Measurements from ENCODE around the gene MSH3. TPM values are rescaled to one million over a fixed set of nuclear protein-coding genes. Genes with fewer than 3 reads are reported as not detected.

MSH3 gene
- polyA plus RNA-seq, 1 of the 3 experiments (the other 2 are of a cell fraction) = 3.5 TPM

GRCh38 chr5:80806929-80807328 is 152.5 kb downstream of the MSH3 start:
- no peaks in the 10 kb centered on the region for H3K4me1 ChIP-seq (ENCODE audit: control insufficient read depth in 1 of 2, insufficient read depth in 2 of 2, low read depth in 1 of 2, low read length in 1 of 2)
- no peak overlapping the region for H3K27ac ChIP-seq (ENCODE audit: low read depth in 2 of 2, low read length in 1 of 2)
- ChIA-PET POLR2A (no interaction called here), CTCF (interaction anchor here (1.0 kb wide), 1 partner anchor 153 kb away, joined by 3 read pairs; the partner anchor contains the start of gene RASGRF2)
- no peaks in the 10 kb centered on the region for H3K27me3 ChIP-seq (ENCODE audit: insufficient read depth)
- H2AFZ ChIP-seq (ENCODE audit: low read depth) = no peak overlapping the region
- no peak overlapping the region for H3K4me2 ChIP-seq
- no peak overlapping the region for H3K9ac ChIP-seq
- no peak overlapping the region for H3K4me3 ChIP-seq (ENCODE audit: low read depth in 2 of 2, low read length in 1 of 2)
- H3K36me3 ChIP-seq (replicated peaks in 1 of 2; ENCODE audit: control insufficient read depth in 1 of 2, insufficient read depth in 2 of 2, low read length in 1 of 2) = peaks cover 13 to 28% of the 10 kb centered on the region in 2 experiments
- DNase-seq = no peak
- no peaks in the 10 kb centered on the region for H3K79me2 ChIP-seq (ENCODE audit: insufficient read depth)
- H3F3A ChIP-seq (replicated peaks; ENCODE audit: insufficient read depth) = no peaks in the 10 kb centered on the region
- TF ChIP-seq RXRA (IDR thresholded peaks at IDR 0.05; ENCODE audit: borderline replicate concordance, low read depth) (no peak), MEF2A (IDR thresholded peaks at IDR 0.05; ENCODE audit: borderline replicate concordance, low read depth) (no peak), ELF1 (IDR thresholded peaks at IDR 0.05) (no peak), CTCF (IDR thresholded peaks at IDR 0.05) (no peak), JUND (IDR thresholded peaks at IDR 0.05) (no peak), REST (IDR thresholded peaks at IDR 0.05; ENCODE audit: low read depth, low read length) (no peak), RAD21 (IDR thresholded peaks at IDR 0.05; ENCODE audit: low read length) (no peak), MXI1 (IDR thresholded peaks at IDR 0.05; ENCODE audit: low read depth, low read length) (no peak), FOXJ3 (CRISPR knock-in tag; IDR thresholded peaks at IDR 0.05) (no peak), GATA2 (CRISPR knock-in tag; IDR thresholded peaks at IDR 0.05) (no peak), USF1 (IDR thresholded peaks at IDR 0.05; ENCODE audit: borderline replicate concordance, low read depth) (no peak), CHD2 (IDR thresholded peaks at IDR 0.05; ENCODE audit: low read length, partially characterized antibody) (no peak)
- H3K9me2 ChIP-seq = 0 out of 2 replicates have a peak, but pooled peaks cover 3% of the 10 kb centered on the region
- H3K9me3 ChIP-seq = no peaks in the 10 kb centered on the region
- H4K20me1 ChIP-seq (ENCODE audit: insufficient read depth) = no peaks in the 10 kb centered on the region

GRCh38 chr5:80809451-80809850 is 155.0 kb downstream of the MSH3 start:
- POLR2A ChIA-PET = no interaction called here
- CTCF ChIA-PET = no interaction called here

More at GRCh38 chr5:80809451-80809850, 155.0 kb downstream of the MSH3 start:
- no peak overlapping the region for H3K27ac ChIP-seq (ENCODE audit: low read depth in 2 of 2, low read length in 1 of 2)
- H3K36me3 ChIP-seq (replicated peaks in 1 of 2; ENCODE audit: control insufficient read depth in 1 of 2, insufficient read depth in 2 of 2, low read length in 1 of 2) = peaks cover 13 to 19% of the 10 kb centered on the region in 2 experiments
- H3K4me2 ChIP-seq = no peak overlapping the region
- H3K9ac ChIP-seq = no peak overlapping the region
- no peaks in the 10 kb centered on the region for H3K27me3 ChIP-seq (ENCODE audit: insufficient read depth)
- no peaks in the 10 kb centered on the region for H3K79me2 ChIP-seq (ENCODE audit: insufficient read depth)
- no peaks in the 10 kb centered on the region for H3K4me1 ChIP-seq (ENCODE audit: control insufficient read depth in 1 of 2, insufficient read depth in 2 of 2, low read depth in 1 of 2, low read length in 1 of 2)
- DNase-seq = no peak
- TF ChIP-seq REST (IDR thresholded peaks at IDR 0.05; ENCODE audit: low read depth, low read length) (no peak), RAD21 (IDR thresholded peaks at IDR 0.05; ENCODE audit: low read length) (no peak), FOSL2 (IDR thresholded peaks at IDR 0.05; ENCODE audit: borderline replicate concordance, low read depth) (no peak), EZH2phosphoT487 (IDR thresholded peaks at IDR 0.05; ENCODE audit: borderline replicate concordance, low read depth) (no peak)
- H3K4me3 ChIP-seq (ENCODE audit: low read depth in 2 of 2, low read length in 1 of 2) = no peak overlapping the region
- H4K20me1 ChIP-seq (ENCODE audit: insufficient read depth) = no peaks in the 10 kb centered on the region
- no peak overlapping the region for H2AFZ ChIP-seq (ENCODE audit: low read depth)
- H3K9me2 ChIP-seq = 0 out of 2 replicates have a peak, but pooled peaks cover 3% of the 10 kb centered on the region
- H3F3A ChIP-seq (replicated peaks; ENCODE audit: insufficient read depth) = no peaks in the 10 kb centered on the region
- H3K9me3 ChIP-seq = no peaks in the 10 kb centered on the region
- 92% methylated on average over 3 of the region's 3 CpGs for WGBS (ENCODE audit: low lambda C conversion rate)
